GM21390 (cell line): Measurements from ENCODE around the gene ZACN.
A peak's percentile ranks its signal among the peaks of the same experiment; 100 is the strongest.

Source experiments
- ATAC-seq: cut with Tn5 transposase; IDR thresholded peaks from one replicate; pipeline ENCODE4 v1.9.1; 2021; ENCODE audit not compliant: unreplicated experiment

ZACN gene

GRCh38 chr17:76097716-76098295 is 18.8 kb downstream of the ZACN start:
- no peak for ATAC-seq

- ATAC-seq = no peak
These were observed 23.9 kb downstream of the ZACN start for GRCh38 chr17:76102944-76103273.

GRCh38 chr17:76103274-76104139 is 24.5 kb downstream of the ZACN start, which contains the start of gene EXOC7:
TSS of gene EXOC7 (minus strand) at chr17:76103787. CDS start at chr17:76103692, 95 bp downstream.
- peak; percentile 76 for ATAC-seq

GRCh38 chr17:76104140-76104895 is 25.3 kb downstream of the ZACN start:
- ATAC-seq = peak; percentile 8

- ATAC-seq = no peak
These were observed 25.9 kb downstream of the ZACN start for GRCh38 chr17:76104896-76105231.

- ATAC-seq = no peak
These were observed 27.7 kb downstream of the ZACN start for GRCh38 chr17:76106703-76107102.

GRCh38 chr17:76107509-76107908 is 28.5 kb downstream of the ZACN start:
- no peak for ATAC-seq

GRCh38 chr17:76111956-76112355 is 33.0 kb downstream of the ZACN start:
- no peak for ATAC-seq

GRCh38 chr17:76115138-76115754 is 36.3 kb downstream of the ZACN start:
- ATAC-seq = no peak

- no peak for ATAC-seq
These were observed 40.7 kb downstream of the ZACN start for GRCh38 chr17:76119409-76120371.

- ATAC-seq = no peak
These were observed 41.7 kb downstream of the ZACN start for GRCh38 chr17:76120658-76121008.

GRCh38 chr17:76121932-76122430 is 43.0 kb downstream of the ZACN start:
- no peak for ATAC-seq

- ATAC-seq = no peak
These were observed 43.6 kb downstream of the ZACN start for GRCh38 chr17:76122431-76123190.

GRCh38 chr17:76123191-76123499 is 44.2 kb downstream of the ZACN start:
- ATAC-seq = no peak

- ATAC-seq = no peak
These were observed 45.0 kb downstream of the ZACN start for GRCh38 chr17:76123749-76124581.

- no peak for ATAC-seq
These were observed 45.8 kb downstream of the ZACN start for GRCh38 chr17:76124582-76125390.

- ATAC-seq = no peak
These were observed 46.4 kb downstream of the ZACN start for GRCh38 chr17:76125391-76125675.

- no peak for ATAC-seq
These were observed 46.9 kb downstream of the ZACN start for GRCh38 chr17:76125922-76126321.
